Natural killer cell (primary cell): ENCODE measurements around the gene PPP1R26. TPM values are rescaled to one million over a fixed set of nuclear protein-coding genes. Genes with fewer than 3 reads are reported as not detected.

Experiments used
- ATAC-seq, 3 donors: fragments of 150-1000 bp in 2 of 3; fragments of 200-7000 bp in 1 of 3; cut with Tn5 transposase; 1 replicate in 1 of 3; 2 replicates in 2 of 3; pipeline ENCODE4 v1.10.0; 2021; ENCODE audit warnings: mild to moderate bottlenecking in 2 of 3, moderate library complexity in 2 of 3
- DNase-seq, 2 donors: peaks; one replicate each; pipeline versions ENCODE4 v3.0.0 to v3.0.0-alpha.2; 2013 to 2021; ENCODE audit warnings: mixed read lengths in 1 of 2
- H3K27ac ChIP-seq: one replicate; pipeline ENCODE4 v1.5.1; 2013; ENCODE audit warnings: mild to moderate bottlenecking, low read length
- H3K27me3 ChIP-seq: one replicate; pipeline ENCODE4 v1.6.1; 2013; ENCODE audit warnings: low read length; ENCODE audit not compliant: control insufficient read depth, insufficient read depth
- H3K36me3 ChIP-seq: one replicate; pipeline ENCODE4 v1.6.1; 2013; ENCODE audit warnings: low read length; ENCODE audit not compliant: control insufficient read depth, insufficient read depth
- H3K4me1 ChIP-seq: one replicate; pipeline ENCODE4 v1.6.1; 2013; ENCODE audit warnings: low read length; ENCODE audit not compliant: control insufficient read depth, insufficient read depth
- H3K4me3 ChIP-seq: one replicate; pipeline ENCODE4 v1.5.1; 2013; ENCODE audit warnings: low read length
- H3K9me3 ChIP-seq: one replicate; pipeline ENCODE4 v1.6.1; 2013; ENCODE audit warnings: low read length; ENCODE audit not compliant: control insufficient read depth, insufficient read depth
- H3K27ac Mint-ChIP-seq, 2 donors: one replicate each; pipeline ENCODE4 v1.8.0; 2022; ENCODE audit warnings: mild to moderate bottlenecking in 2 of 2, mixed read lengths in 2 of 2, moderate library complexity in 1 of 2
- H3K27me3 Mint-ChIP-seq, 2 donors: one replicate each; pipeline ENCODE4 v1.8.0; 2022; ENCODE audit warnings: low read depth in 2 of 2, mixed read lengths in 2 of 2
- H3K36me3 Mint-ChIP-seq: one replicate; pipeline ENCODE4 v1.8.0; 2022; ENCODE audit warnings: mixed read lengths
- H3K4me1 Mint-ChIP-seq, 2 donors: one replicate each; pipeline ENCODE4 v1.8.0; 2022; ENCODE audit warnings: mixed read lengths in 2 of 2
- H3K4me3 Mint-ChIP-seq: one replicate; pipeline ENCODE4 v1.8.0; 2022; ENCODE audit warnings: mild to moderate bottlenecking, moderate library complexity, mixed read lengths
- H3K9me3 Mint-ChIP-seq, 2 donors: one replicate each; pipeline ENCODE4 v1.8.0; 2022; ENCODE audit warnings: mixed read lengths in 2 of 2
- WGBS: methylation state at CpG from one replicate; pipeline ENCODE4 v1.1.7; 2013; ENCODE audit warnings: missing lambda C conversion rate; ENCODE audit not compliant: insufficient coverage; 5-methylcytosine and 5-hydroxymethylcytosine counted together
- intact Hi-C: fragments of 100-400 bp; cut with micrococcal nuclease; formaldehyde crosslinking; loops from one replicate; pipeline ENCODE4 v1.14.2; 2022
- total RNA-seq, 4 donors: library from RNA; stranded (reverse); fragments of 120-200 nt in 1 of 4; gene quantifications; one replicate each; pipeline versions ENCODE4 v1.2.3 to v1.2.4, GENCODE V29; 2013 to 2022
- TF ChIP-seq, protein P1 (sequence below): fragments of 200-600 bp; IDR thresholded peaks from one replicate; pipeline ENCODE4 v1.8.0; 2022; ENCODE audit warnings: antibody characterized with exemption

Gene PPP1R26
- total RNA-seq, 3 donors from 2014 or later (not counting 1 experiment from before 2014, with no cell fraction given), result 3.2 to 5.3 (median 3.6) TPM

DNA sequence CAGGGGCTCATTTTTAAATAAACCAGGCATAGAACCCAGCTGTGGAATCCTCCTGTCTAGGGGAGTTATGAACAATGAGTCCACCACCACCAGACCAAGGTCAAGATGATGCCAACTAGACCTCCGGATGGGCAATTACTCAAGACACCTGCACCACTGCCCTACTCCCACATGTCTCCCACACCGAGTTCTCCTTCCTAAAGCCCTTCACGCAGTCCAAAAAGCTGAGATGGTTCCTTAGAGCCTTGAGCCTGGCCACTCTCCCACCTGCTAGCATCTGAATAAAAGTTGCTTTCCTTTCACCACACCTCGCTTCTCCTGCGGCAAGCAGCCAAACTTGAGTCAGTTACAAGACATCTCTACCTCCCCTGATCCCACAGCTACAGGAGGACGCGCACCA, 15.4 kb upstream of the PPP1R26 start:
- peaks cover 4% of the 10 kb centered on the region for H3K4me1 ChIP-seq
- Mint-ChIP-seq H3K4me1 (no peaks in the 10 kb centered on the region), H3K9me3 (no peaks in the 10 kb centered on the region), H3K27me3 (peaks cover 7 to 12% of the 10 kb centered on the region in 2 donors), H3K36me3 (no peaks in the 10 kb centered on the region), H3K4me3 (no peak overlapping the region), H3K27ac (no peak overlapping the region)
- H3K9me3 ChIP-seq, result no peaks in the 10 kb centered on the region
- H3K36me3 ChIP-seq, result no peaks in the 10 kb centered on the region
- WGBS, result 93% methylated on average over 7 of the region's 7 CpGs
- no peak overlapping the region for H3K4me3 ChIP-seq
- H3K27ac ChIP-seq, result no peak overlapping the region
- no peaks in the 10 kb centered on the region for H3K27me3 ChIP-seq
- no peak for ATAC-seq
- TF ChIP-seq, protein P1, sequence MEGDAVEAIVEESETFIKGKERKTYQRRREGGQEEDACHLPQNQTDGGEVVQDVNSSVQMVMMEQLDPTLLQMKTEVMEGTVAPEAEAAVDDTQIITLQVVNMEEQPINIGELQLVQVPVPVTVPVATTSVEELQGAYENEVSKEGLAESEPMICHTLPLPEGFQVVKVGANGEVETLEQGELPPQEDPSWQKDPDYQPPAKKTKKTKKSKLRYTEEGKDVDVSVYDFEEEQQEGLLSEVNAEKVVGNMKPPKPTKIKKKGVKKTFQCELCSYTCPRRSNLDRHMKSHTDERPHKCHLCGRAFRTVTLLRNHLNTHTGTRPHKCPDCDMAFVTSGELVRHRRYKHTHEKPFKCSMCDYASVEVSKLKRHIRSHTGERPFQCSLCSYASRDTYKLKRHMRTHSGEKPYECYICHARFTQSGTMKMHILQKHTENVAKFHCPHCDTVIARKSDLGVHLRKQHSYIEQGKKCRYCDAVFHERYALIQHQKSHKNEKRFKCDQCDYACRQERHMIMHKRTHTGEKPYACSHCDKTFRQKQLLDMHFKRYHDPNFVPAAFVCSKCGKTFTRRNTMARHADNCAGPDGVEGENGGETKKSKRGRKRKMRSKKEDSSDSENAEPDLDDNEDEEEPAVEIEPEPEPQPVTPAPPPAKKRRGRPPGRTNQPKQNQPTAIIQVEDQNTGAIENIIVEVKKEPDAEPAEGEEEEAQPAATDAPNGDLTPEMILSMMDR, result no peak
- no peak for DNase-seq
- intact Hi-C loops, result no loop called here

GRCh38 chr9:135468854-135469521, 10.6 kb upstream of the PPP1R26 start:
- H3K4me1 Mint-ChIP-seq, result no peaks in the 10 kb centered on the region
- Histone ChIP-seq H3K4me1 (peaks cover 4% of the 10 kb centered on the region), H3K9me3 (no peaks in the 10 kb centered on the region), H3K36me3 (no peaks in the 10 kb centered on the region), H3K27ac (no peak overlapping the region), H3K4me3 (no peak overlapping the region), H3K27me3 (no peaks in the 10 kb centered on the region)
- H3K9me3 Mint-ChIP-seq, result no peaks in the 10 kb centered on the region
- H3K4me3 Mint-ChIP-seq, result no peak overlapping the region
- WGBS, result 54% methylated on average over 16 of the region's 16 CpGs
- H3K27me3 Mint-ChIP-seq, result peaks cover 12 to 16% of the 10 kb centered on the region in 2 donors
- H3K36me3 Mint-ChIP-seq, result no peaks in the 10 kb centered on the region
- H3K27ac Mint-ChIP-seq, result no peak overlapping the region
- ATAC-seq (no peak), DNase-seq (peak in 1 of 2 donors; percentile 31)
- intact Hi-C loops, result no loop called here
- TF ChIP-seq, protein P1, result no peak

DNA sequence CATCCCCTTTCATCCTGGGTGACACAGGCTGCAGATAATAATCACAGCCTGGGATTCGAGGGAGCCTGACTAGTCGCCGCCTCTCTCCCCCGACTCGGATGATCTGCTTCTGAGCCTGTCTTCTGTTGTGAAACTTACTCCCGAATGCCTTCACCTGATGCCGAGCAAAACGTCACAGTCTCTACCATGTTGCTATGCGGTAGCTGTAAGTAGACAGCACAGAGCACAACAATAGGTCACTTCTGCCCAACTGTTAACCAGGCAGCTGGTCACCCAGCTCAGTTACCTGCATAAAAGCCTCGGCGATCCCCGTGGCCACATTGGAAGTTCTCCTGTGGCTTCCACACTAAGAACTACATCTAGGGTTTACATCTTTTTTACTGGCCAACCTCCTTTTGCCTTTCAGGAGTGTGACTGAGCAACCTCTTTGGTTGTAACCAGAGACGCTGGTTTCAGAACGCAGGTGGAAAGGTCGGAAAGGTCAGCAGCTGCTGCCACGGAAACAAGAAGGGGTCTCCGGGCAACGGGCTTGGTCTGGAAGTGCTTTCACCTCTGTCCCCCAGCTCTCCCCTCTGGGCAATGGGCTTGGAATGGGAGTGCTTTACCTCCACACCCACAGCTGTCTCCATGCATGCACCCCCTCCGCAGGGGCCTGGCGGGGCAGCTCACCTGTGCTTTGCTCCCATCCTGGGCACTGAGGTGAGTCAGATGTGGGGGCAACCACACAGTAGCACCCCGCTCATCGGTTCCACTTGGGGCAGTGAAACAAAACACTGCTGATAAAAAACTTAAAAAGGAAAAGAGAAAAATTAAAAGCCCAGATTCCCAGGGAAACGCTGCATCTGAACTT, 7.6 kb upstream of the PPP1R26 start:
- Mint-ChIP-seq H3K27ac (no peak overlapping the region), H3K27me3 (peaks cover 11 to 16% of the 10 kb centered on the region in 2 donors), H3K36me3 (no peaks in the 10 kb centered on the region), H3K4me1 (no peaks in the 10 kb centered on the region), H3K4me3 (no peak overlapping the region), H3K9me3 (no peaks in the 10 kb centered on the region)
- Histone ChIP-seq H3K4me1 (peaks cover 4% of the 10 kb centered on the region), H3K9me3 (no peaks in the 10 kb centered on the region), H3K27me3 (no peaks in the 10 kb centered on the region), H3K27ac (no peak overlapping the region), H3K4me3 (no peak overlapping the region), H3K36me3 (no peaks in the 10 kb centered on the region)
- no peak for ATAC-seq
- WGBS, result 89% methylated on average over 23 of the region's 23 CpGs
- TF ChIP-seq, protein P1, result no peak
- no peak for DNase-seq
- intact Hi-C loops, result no loop called here
